ENCODE measurements around the gene PTPRE. TPM values are rescaled to one million over a fixed set of nuclear protein-coding genes. Genes with fewer than 3 reads are reported as not detected.

The PTPRE gene
- total and polyA plus RNA-seq, 10 of the 15 experiments (the other 5 are each of a cell fraction or from before 2014, with no cell fraction given), result 2.9 to 7.6 (median 5.8) TPM

DNA sequence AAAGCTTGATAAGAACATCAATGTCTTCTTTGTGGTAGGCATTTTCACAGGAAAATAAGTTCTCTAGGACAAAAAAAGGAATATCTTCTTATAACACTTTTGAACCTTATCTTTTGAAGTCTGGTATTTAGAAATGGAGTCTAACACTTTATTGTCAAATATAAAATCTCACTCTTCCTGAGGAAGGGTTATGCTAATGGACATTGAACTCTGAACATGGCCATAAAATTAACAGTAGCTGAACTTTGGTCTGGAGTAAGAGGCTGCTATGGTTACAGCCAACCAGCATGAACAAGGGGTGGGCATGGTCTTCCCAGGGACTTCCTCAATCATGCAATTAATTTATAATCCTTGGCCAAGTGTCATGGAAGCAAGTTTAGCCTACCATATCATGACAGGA is 14.2 kb upstream of the PTPRE start, which contains the start of gene CLRN3:
TSS of gene CLRN3 (minus strand) at position 199 of the 400 bp plus-strand sequence. CDS start at position 42, 157 bp downstream.
- intact Hi-C loops (cut with micrococcal nuclease; ENCODE audit: unreplicated experiment) (no loop called here), in situ Hi-C loops (cut with MboI) (no loop called here)
- DNase-seq (ENCODE audit: low read depth, low spot score), result no peak
- H3K79me2 ChIP-seq (ENCODE audit: control insufficient read depth, insufficient read depth, low read length), result no peaks in the 10 kb centered on the region
- ChIA-PET CTCF (no interaction called here), POLR2A (no interaction called here), RAD21 (ENCODE audit: unreplicated experiment) (no interaction called here), SMC1A (ENCODE audit: uncharacterized antibody, unreplicated experiment) (no interaction called here)
- no peak within 1 kb of the TSS for H3K27ac ChIP-seq (ENCODE audit: control insufficient read depth, insufficient read depth)
- H3K4me3 ChIP-seq, result no peak within 1 kb of the TSS
- ATAC-seq, result no peak
- no peaks in the 10 kb centered on the region for H3K36me3 ChIP-seq (ENCODE audit: control insufficient read depth in 2 of 2, insufficient read depth in 2 of 2, low read length in 1 of 2)
- H3K27me3 ChIP-seq (replicated peaks in 1 of 2; ENCODE audit: control insufficient read depth in 2 of 2, insufficient read depth in 2 of 2, low read length in 1 of 2), result no peaks in the 10 kb centered on the region; a peak in 1 of 4 replicates
- H2AFZ ChIP-seq (ENCODE audit: control insufficient read depth, low read depth, low read length), result no peak within 1 kb of the TSS
- H3K4me2 ChIP-seq (ENCODE audit: control insufficient read depth, insufficient read depth), result no peak within 1 kb of the TSS
- no peak for FAIRE-seq
- no peak within 1 kb of the TSS for H3K9ac ChIP-seq (ENCODE audit: control insufficient read depth, insufficient read depth, low read length)
- no peaks in the 10 kb centered on the region for H3K4me1 ChIP-seq (ENCODE audit: control insufficient read depth, insufficient read depth, low read length)
- TF ChIP-seq, protein P1, sequence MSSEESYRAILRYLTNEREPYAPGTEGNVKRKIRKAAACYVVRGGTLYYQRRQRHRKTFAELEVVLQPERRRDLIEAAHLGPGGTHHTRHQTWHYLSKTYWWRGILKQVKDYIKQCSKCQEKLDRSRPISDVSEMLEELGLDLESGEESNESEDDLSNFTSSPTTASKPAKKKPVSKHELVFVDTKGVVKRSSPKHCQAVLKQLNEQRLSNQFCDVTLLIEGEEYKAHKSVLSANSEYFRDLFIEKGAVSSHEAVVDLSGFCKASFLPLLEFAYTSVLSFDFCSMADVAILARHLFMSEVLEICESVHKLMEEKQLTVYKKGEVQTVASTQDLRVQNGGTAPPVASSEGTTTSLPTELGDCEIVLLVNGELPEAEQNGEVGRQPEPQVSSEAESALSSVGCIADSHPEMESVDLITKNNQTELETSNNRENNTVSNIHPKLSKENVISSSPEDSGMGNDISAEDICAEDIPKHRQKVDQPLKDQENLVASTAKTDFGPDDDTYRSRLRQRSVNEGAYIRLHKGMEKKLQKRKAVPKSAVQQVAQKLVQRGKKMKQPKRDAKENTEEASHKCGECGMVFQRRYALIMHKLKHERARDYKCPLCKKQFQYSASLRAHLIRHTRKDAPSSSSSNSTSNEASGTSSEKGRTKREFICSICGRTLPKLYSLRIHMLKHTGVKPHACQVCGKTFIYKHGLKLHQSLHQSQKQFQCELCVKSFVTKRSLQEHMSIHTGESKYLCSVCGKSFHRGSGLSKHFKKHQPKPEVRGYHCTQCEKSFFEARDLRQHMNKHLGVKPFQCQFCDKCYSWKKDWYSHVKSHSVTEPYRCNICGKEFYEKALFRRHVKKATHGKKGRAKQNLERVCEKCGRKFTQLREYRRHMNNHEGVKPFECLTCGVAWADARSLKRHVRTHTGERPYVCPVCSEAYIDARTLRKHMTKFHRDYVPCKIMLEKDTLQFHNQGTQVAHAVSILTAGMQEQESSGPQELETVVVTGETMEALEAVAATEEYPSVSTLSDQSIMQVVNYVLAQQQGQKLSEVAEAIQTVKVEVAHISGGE (CRISPR knock-in tag; IDR thresholded peaks at IDR 0.05), result no peak
- TF ChIP-seq FOXK2 (IDR thresholded peaks at IDR 0.05), result no peak
- TF ChIP-seq CHD2 (IDR thresholded peaks at IDR 0.05; ENCODE audit: borderline replicate concordance, low read depth, low read length), result no peak
- TF ChIP-seq CHD1 (IDR thresholded peaks at IDR 0.05; ENCODE audit: low read depth, low read length), result no peak
- TF ChIP-seq, protein P2, sequence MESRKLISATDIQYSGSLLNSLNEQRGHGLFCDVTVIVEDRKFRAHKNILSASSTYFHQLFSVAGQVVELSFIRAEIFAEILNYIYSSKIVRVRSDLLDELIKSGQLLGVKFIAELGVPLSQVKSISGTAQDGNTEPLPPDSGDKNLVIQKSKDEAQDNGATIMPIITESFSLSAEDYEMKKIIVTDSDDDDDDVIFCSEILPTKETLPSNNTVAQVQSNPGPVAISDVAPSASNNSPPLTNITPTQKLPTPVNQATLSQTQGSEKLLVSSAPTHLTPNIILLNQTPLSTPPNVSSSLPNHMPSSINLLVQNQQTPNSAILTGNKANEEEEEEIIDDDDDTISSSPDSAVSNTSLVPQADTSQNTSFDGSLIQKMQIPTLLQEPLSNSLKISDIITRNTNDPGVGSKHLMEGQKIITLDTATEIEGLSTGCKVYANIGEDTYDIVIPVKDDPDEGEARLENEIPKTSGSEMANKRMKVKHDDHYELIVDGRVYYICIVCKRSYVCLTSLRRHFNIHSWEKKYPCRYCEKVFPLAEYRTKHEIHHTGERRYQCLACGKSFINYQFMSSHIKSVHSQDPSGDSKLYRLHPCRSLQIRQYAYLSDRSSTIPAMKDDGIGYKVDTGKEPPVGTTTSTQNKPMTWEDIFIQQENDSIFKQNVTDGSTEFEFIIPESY (IDR thresholded peaks at IDR 0.05), result no peak
- no peak for TF ChIP-seq RCOR1 (conservative IDR thresholded peaks at IDR 0.05; ENCODE audit: low read depth, low read length)
- no peaks in the 10 kb centered on the region for H3K9me3 ChIP-seq (replicated peaks; ENCODE audit: control insufficient read depth, insufficient read depth, low read length)
- no TSS peak for BruUV-seq (replicated peaks)
- H4K20me1 ChIP-seq (ENCODE audit: control insufficient read depth, insufficient read depth), result no peaks in the 10 kb centered on the region
